SU-DHL-6 (cell line): ENCODE measurements around the gene BOC.

Experiments used
- H2AFZ ChIP-seq: fragments of 200-600 bp; sonication (generic); 2 replicates; pipeline ENCODE4 v1.6.1; 2014; ENCODE audit warnings: low read depth, mild to moderate bottlenecking, moderate library complexity, mixed read lengths, antibody characterized with exemption, low read length; ENCODE audit not compliant: severe bottlenecking
- H3F3A ChIP-seq: fragments of 200-600 bp; shearing (Covaris generic); 2 replicates; pipeline ENCODE4 v1.6.0; 2016; ENCODE audit warnings: antibody characterized with exemption, mild to moderate bottlenecking; ENCODE audit not compliant: insufficient read depth
- H3K27ac ChIP-seq: fragments of 200-600 bp; sonication (generic); 2 replicates; pipeline ENCODE4 v1.5.1; 2016; ENCODE audit warnings: low read depth, mild to moderate bottlenecking, low read length, moderate library complexity, mixed read lengths
- H3K27me3 ChIP-seq: fragments of 200-600 bp; sonication (generic), shearing (Covaris generic); 2 replicates; pipeline ENCODE4 v1.6.0; 2014; ENCODE audit warnings: mild to moderate bottlenecking, low read length
- H3K36me3 ChIP-seq: fragments of 200-600 bp; sonication (generic); 2 replicates; pipeline ENCODE4 v1.6.1; 2014; ENCODE audit warnings: mild to moderate bottlenecking, low read length, mixed read lengths
- H3K4me2 ChIP-seq: fragments of 300-600, 200-600 bp; shearing (Covaris generic), sonication (generic); 2 replicates; pipeline ENCODE4 v1.6.0; 2014; ENCODE audit warnings: low read length, low read depth, mild to moderate bottlenecking; ENCODE audit not compliant: poor library complexity, severe bottlenecking
- H3K4me3 ChIP-seq: fragments of 200-600 bp; sonication (generic); 2 replicates; pipeline ENCODE4 v1.5.1; 2014; ENCODE audit warnings: antibody characterized with exemption, low read length, mild to moderate bottlenecking, mixed read lengths; ENCODE audit not compliant: insufficient read depth, poor library complexity, severe bottlenecking
- H3K79me2 ChIP-seq: fragments of 200-600 bp; sonication (generic); 2 replicates; pipeline ENCODE4 v1.6.1; 2014; ENCODE audit warnings: mild to moderate bottlenecking, low read length, moderate library complexity; ENCODE audit not compliant: insufficient read depth
- H3K9ac ChIP-seq: fragments of 200-600 bp; sonication (generic); 2 replicates; pipeline ENCODE4 v1.7.0; 2014; ENCODE audit warnings: mild to moderate bottlenecking, low read length
- H3K9me2 ChIP-seq: fragments of 200-600 bp; sonication (generic); replicated peaks from 2 replicates; pipeline ENCODE4 v1.6.1; 2014; ENCODE audit warnings: low read length; ENCODE audit not compliant: insufficient read depth
- H3K9me3 ChIP-seq: fragments of 200-600 bp; sonication (generic); 2 replicates; pipeline ENCODE4 v1.6.1; 2014; ENCODE audit warnings: low read length, mixed read lengths; ENCODE audit not compliant: insufficient read depth
- H4K20me1 ChIP-seq: fragments of 200-600 bp; sonication (generic); 2 replicates; pipeline ENCODE4 v1.6.1; 2014; ENCODE audit warnings: low read depth, mild to moderate bottlenecking, antibody characterized with exemption, low read length, moderate library complexity, mixed read lengths
- CTCF ChIP-seq: fragments of 200-600 bp; sonication (generic); IDR thresholded peaks from one replicate; pipeline ENCODE4 v1.5.1; 2017; ENCODE audit warnings: antibody characterized with exemption, mild to moderate bottlenecking, low read length, moderate library complexity; ENCODE audit not compliant: insufficient read depth, poor library complexity, severe bottlenecking
- EZH2phosphoT487 ChIP-seq: fragments of 200-600 bp; sonication (generic), shearing (Covaris generic); conservative IDR thresholded peaks from 2 replicates; pipeline ENCODE4 v1.6.1; 2018; ENCODE audit warnings: mild to moderate bottlenecking, antibody characterized with exemption, low read length, moderate library complexity, mixed read lengths

The BOC gene

GRCh38 chr3:113228498-113229286 lies 17.3 kb downstream of the BOC start:
- TF ChIP-seq CTCF (no peak), EZH2phosphoT487 (no peak)
- H4K20me1 ChIP-seq: no peaks in the 10 kb centered on the region

GRCh38 chr3:113231391-113231790 lies 20.0 kb downstream of the BOC start:
- H3K27ac ChIP-seq: no peak overlapping the region
- H3K36me3 ChIP-seq: no peaks in the 10 kb centered on the region
- H3K9ac ChIP-seq: no peak overlapping the region

More at GRCh38 chr3:113228498-113229286, 17.3 kb downstream of the BOC start:
- H3K79me2 ChIP-seq: no peaks in the 10 kb centered on the region
- no peak overlapping the region for H2AFZ ChIP-seq
- no peak overlapping the region for H3K4me3 ChIP-seq
- H3K36me3 ChIP-seq: no peaks in the 10 kb centered on the region
- no peaks in the 10 kb centered on the region for H3K9me2 ChIP-seq
- H3K9me3 ChIP-seq: no peaks in the 10 kb centered on the region
- H3K4me2 ChIP-seq: no peak overlapping the region
- no peak overlapping the region for H3K9ac ChIP-seq
- no peaks in the 10 kb centered on the region for H3F3A ChIP-seq
- H3K27me3 ChIP-seq: no peaks in the 10 kb centered on the region
- no peak overlapping the region for H3K27ac ChIP-seq

GRCh38 chr3:113231827-113232253 lies 20.5 kb downstream of the BOC start:
- TF ChIP-seq CTCF (no peak), EZH2phosphoT487 (no peak)
- Histone ChIP-seq H3K4me3 (no peak overlapping the region), H2AFZ (no peak overlapping the region), H3K27ac (no peak overlapping the region), H3K79me2 (no peaks in the 10 kb centered on the region), H3F3A (no peaks in the 10 kb centered on the region), H3K4me2 (no peak overlapping the region), H3K9me3 (no peaks in the 10 kb centered on the region), H3K9me2 (no peaks in the 10 kb centered on the region), H3K36me3 (no peaks in the 10 kb centered on the region), H4K20me1 (no peaks in the 10 kb centered on the region), H3K27me3 (no peaks in the 10 kb centered on the region), H3K9ac (no peak overlapping the region)

More at GRCh38 chr3:113231391-113231790, 20.0 kb downstream of the BOC start:
- Histone ChIP-seq H3K4me3 (no peak overlapping the region), H4K20me1 (no peaks in the 10 kb centered on the region), H3K27me3 (no peaks in the 10 kb centered on the region), H3F3A (no peaks in the 10 kb centered on the region), H2AFZ (no peak overlapping the region), H3K4me2 (no peak overlapping the region), H3K9me2 (no peaks in the 10 kb centered on the region), H3K79me2 (no peaks in the 10 kb centered on the region), H3K9me3 (no peaks in the 10 kb centered on the region)
- TF ChIP-seq CTCF (no peak), EZH2phosphoT487 (no peak)
